HG02973 (cell line): ENCODE measurements around the gene MMP24.
A peak's percentile ranks its signal among the peaks of the same experiment; 100 is the strongest.
"Not testable (repeated sequence)": the region's sequence is repeated elsewhere in the genome, so short reads cannot be mapped to it uniquely, and the experiment has no call there.

Experiments
- ATAC-seq: cut with Tn5 transposase; IDR thresholded peaks from one replicate; pipeline ENCODE4 v1.9.1; 2021; ENCODE audit warnings: moderate library complexity; ENCODE audit not compliant: unreplicated experiment

MMP24 gene

GRCh38 chr20:35257175-35257909 lies 30.9 kb downstream of the MMP24 start:
- ATAC-seq, result no peak

- ATAC-seq, result no peak
These were observed 33.9 kb downstream of the MMP24 start for GRCh38 chr20:35260426-35260825.

- not testable (repeated sequence) for ATAC-seq
These were observed 35.8 kb downstream of the MMP24 start for GRCh38 chr20:35262321-35262720.

GRCh38 chr20:35262731-35263531 lies 36.4 kb downstream of the MMP24 start:
- ATAC-seq, result not testable (repeated sequence)

GRCh38 chr20:35263532-35264341 lies 37.2 kb downstream of the MMP24 start:
- ATAC-seq, result no peak

GRCh38 chr20:35264755-35265154 lies 38.3 kb downstream of the MMP24 start:
- no peak for ATAC-seq

- ATAC-seq, result no peak
These were observed 40.6 kb downstream of the MMP24 start for GRCh38 chr20:35267092-35267491.

- no peak for ATAC-seq
These were observed 42.7 kb downstream of the MMP24 start for GRCh38 chr20:35269055-35269781.

GRCh38 chr20:35270021-35270902 lies 43.8 kb downstream of the MMP24 start:
- ATAC-seq, result no peak

GRCh38 chr20:35271073-35271882 lies 44.8 kb downstream of the MMP24 start:
- ATAC-seq, result no peak

GRCh38 chr20:35271904-35272303 lies 45.4 kb downstream of the MMP24 start:
- no peak for ATAC-seq

- ATAC-seq, result no peak
These were observed 47.1 kb downstream of the MMP24 start for GRCh38 chr20:35273449-35274171.

- no peak for ATAC-seq
These were observed 47.9 kb downstream of the MMP24 start for GRCh38 chr20:35274172-35275092.

GRCh38 chr20:35275741-35276251 lies 49.3 kb downstream of the MMP24 start:
- no peak for ATAC-seq

- ATAC-seq, result no peak
These were observed 49.9 kb downstream of the MMP24 start for GRCh38 chr20:35276408-35276807.

- ATAC-seq, result peak; percentile 20
These were observed 50.6 kb downstream of the MMP24 start for GRCh38 chr20:35277127-35277526.
